Measurements from ENCODE around the gene RRAGA.
"Not testable (repeated sequence)": the region's sequence is repeated elsewhere in the genome, so short reads cannot be mapped to it uniquely, and the experiment has no call there.

Gene RRAGA

DNA sequence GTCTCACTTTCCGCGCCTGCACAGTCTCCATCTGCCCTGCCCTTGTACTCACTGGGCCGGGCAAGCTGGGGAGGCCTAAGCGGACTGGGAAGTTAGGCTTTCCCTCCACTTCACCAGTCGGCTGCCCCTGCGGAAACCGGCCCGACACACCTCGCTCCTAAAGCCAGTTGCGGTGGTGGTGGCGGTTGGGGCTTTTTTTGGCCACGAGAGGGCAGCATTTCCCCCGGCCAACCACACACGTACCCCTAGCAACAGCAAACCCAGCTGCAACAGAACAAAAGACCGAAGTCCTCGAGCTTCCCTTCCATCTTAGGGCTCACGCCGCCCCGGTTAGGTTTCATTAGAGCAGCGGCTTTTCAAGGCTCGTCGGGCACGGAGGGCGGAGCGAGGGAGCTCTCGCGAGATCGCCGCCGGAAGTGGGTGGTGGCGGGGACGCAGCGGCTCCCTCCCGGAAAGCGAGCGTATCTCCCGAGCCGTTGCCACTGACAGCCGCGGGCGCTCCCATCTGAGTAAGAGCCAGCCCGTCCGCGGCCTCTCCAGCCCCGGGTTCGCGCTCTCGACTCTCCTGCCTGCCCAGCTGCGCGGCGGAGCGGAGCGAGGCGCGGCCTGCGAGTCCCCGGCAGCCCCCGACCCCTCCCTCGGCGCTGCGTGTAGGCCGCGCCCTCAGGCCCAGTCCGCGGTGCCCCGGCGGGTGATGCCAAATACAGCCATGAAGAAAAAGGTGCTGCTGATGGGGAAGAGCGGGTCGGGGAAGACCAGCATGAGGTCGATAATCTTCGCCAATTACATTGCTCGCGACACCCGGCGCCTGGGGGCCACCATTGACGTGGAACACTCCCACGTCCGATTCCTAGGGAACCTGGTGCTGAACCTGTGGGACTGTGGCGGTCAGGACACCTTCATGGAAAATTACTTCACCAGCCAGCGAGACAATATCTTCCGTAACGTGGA lies at the start of gene RRAGA:
Gene RRAGA, plus strand, starts transcription at position 462 of the 951 bp plus-strand sequence. Its CDS starts 233 bp downstream, at position 695.
- peak; percentile 95 for DNase-seq

GRCh38 chr9:19000133-19000532 lies 49.1 kb upstream of the RRAGA start:
- no peak for DNase-seq

DNA sequence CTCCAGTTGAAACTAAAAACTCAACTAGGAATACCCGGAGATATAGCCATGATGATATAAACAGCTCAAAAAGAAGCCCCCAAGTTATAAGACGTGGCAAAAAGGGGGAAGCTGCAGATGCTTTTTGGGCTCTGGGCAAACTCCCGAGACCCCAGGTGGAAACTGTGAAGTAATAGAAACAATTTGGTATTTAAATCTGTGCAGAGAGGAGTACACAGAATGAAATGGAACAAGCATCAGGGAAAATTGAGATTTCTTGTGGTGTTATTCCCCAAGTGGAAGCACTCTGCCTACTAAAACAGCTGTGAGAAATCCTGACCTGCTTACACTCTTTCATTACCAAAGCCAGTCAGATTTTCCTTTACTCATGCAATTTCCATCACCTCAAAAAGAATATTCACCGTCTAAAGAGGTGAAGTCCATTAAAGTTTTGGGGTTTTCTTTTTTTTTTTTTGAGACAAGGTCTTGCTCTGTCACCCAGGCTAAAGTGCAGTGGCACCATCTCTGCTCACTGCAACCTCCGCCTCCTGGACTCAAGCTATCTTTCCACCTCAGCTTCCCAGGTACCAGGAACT lies 39.7 kb upstream of the RRAGA start:
- no peak for DNase-seq

DNA sequence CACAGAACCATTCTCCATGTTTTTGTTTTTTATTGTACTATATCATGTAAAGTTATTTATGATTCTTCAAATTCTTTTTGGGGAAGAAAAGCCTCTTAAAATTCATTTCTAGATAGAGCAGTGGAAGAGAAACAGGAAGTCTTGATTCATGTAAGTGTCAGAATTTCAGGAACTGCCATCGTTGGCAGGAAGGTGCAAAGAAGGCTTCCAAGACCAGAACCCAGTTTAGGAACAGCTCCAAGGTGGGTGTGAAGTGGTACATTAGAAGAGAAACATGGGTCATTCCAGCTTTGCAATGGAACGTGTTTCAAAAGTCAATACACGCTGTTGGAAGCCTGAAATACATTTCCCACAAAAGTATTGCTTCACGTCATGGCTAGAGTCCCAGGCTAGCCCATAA lies 31.0 kb upstream of the RRAGA start:
- DNase-seq, result no peak

DNA sequence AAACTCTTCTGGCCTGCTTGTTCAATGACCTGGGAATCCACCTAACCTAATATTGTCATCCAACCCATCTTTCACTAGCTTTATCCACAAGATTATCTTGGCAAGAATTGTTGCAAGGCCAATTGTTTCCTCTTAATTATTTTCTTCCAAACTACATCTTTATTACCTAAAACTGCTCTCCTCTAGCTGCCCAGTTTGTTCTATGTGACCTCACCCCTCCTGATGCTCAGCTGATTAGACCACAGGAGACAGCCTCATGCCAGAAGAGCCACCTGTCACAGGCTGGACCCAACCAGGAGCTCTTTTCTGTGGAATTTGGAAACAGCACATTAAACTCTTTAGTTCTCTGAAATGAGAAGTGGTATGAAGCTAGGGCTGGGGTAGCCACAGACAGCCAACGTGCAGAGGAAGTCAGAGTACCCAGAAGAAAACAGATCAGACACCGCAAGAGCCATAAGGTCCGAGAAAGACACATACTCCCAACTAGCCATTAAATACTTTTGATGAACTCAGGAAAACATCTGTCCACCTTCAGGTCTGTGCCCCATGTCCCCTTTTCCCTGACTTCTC lies 28.3 kb upstream of the RRAGA start:
- no peak for DNase-seq

DNA sequence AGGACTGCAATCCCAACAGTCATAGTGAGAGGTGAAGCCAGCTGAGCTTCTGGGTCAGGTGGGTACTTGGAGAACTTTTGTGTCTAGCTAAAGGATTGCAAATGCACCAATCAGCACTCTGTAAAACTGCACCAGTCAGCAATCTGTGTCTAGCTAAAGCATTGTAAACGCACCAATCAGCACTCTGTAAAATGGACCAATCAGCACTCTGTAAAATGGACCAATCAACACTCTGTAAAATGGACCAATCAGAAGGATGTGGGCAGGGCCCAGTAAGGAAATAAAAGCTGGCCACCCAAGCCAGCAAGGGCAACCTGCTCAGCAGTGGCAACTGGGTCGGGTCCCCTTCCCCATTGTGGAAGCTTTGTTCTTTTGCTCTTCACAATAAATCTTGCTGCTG lies 27.6 kb upstream of the RRAGA start:
- DNase-seq, result not testable (repeated sequence)

DNA sequence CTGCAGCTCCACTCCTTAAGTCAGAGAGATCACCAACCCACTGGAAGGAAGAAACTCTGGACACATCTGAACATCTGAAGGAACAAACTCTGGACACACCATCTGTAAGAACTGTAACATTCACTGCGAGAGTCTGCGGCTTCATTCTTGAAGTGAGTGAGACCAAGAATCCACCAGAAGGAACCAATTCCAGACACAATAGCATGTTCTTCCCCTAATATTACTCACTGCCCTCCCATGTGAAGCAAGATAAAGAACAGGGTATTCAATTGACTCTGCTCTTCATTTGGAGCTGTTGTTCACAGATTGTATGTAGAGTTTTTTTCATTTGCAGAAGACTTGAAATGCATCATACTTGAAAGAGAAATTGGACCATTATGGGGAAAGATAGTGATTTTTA lies 27.0 kb upstream of the RRAGA start:
- no peak for DNase-seq

GRCh38 chr9:19023078-19023477 lies 26.1 kb upstream of the RRAGA start:
- DNase-seq, result no peak

DNA sequence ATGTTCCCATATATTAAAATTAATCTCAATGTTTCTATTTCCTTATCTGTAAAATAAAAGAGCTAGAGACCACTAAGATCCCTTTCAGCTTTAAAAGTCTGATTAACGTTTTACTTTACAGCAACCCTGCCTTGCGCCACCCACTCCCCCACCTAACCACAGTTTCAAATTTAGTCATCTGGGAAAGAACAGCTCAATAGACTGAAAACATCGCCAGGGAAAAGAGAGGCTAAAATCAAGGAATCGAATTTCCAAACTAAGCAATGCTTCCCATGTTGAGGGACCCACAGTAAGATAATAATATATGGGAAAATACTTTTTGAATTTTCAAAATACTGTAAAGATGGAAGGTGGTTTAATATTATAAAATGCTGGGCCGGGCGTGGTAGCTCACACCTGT lies 22.9 kb upstream of the RRAGA start:
- DNase-seq, result no peak

- no peak for DNase-seq
Measured at GRCh38 chr9:19027825-19028224, 21.4 kb upstream of the RRAGA start.

- DNase-seq, result peak; percentile 38
Measured at GRCh38 chr9:19028835-19029451, 20.3 kb upstream of the RRAGA start.

GRCh38 chr9:19030899-19031298 lies 18.3 kb upstream of the RRAGA start:
- DNase-seq, result no peak

DNA sequence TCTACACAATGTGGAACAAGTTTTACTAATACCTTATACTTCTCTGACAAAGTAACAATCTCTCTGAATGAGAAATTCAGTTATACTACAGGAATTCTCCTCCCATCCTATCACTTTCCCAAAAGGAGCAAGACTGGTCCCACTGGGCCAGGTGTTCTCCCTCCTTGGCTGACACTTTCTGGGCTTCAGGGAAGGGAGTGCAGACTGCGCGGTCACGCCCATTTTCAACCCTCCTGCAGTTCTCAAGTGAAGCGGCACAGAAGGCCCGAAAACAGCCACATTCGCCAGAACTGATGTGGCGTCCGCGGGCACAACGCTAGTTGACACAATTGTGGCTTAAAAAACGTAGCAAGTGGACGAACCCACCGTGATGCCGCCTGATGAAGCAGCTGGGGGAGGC lies 16.8 kb upstream of the RRAGA start:
- DNase-seq, result no peak

GRCh38 chr9:19033015-19033414 lies 16.2 kb upstream of the RRAGA start, which contains the start of gene SAXO1:
Gene SAXO1 (minus strand): TSS chr9:19033209. CDS start chr9:19032908, 301 bp downstream.
- no peak for DNase-seq

DNA sequence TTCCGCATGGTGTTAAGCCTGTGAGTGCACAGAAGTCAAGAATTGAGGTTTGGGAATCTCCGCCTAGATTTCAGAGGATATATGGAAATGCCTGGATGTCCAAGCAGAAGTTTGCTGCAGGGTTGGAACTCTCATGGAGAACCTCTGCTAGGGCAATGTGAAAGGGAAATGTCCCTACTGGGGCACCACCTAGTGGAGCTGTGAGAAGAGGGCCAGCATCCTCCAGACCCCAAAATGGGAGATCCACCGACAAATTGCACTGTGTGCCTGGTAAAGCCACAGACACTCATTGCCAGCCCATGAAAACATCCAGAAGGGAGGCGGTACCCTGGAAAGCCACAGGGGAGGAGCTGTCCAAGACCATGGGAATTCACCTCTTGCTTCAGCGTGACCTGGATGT lies 12.6 kb upstream of the RRAGA start:
- no peak for DNase-seq

DNA sequence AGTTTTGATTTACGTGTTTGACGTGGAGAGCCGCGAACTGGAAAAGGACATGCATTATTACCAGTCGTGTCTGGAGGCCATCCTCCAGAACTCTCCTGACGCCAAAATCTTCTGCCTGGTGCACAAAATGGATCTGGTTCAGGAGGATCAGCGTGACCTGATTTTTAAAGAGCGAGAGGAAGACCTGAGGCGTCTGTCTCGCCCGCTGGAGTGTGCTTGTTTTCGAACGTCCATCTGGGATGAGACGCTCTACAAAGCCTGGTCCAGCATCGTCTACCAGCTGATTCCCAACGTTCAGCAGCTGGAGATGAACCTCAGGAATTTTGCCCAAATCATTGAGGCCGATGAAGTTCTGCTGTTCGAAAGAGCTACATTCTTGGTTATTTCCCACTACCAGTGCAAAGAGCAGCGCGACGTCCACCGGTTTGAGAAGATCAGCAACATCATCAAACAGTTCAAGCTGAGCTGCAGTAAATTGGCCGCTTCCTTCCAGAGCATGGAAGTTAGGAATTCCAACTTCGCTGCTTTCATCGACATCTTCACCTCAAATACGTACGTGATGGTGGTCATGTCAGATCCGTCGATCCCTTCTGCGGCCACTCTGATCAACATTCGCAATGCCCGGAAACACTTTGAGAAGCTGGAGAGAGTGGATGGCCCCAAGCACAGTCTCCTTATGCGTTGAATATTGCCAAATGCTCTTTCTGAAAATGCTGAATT lies 850 bp downstream of the RRAGA start:
- DNase-seq, result peak; percentile 4

GRCh38 chr9:19050637-19051591 lies 1.7 kb downstream of the RRAGA start:
- DNase-seq, result no peak

DNA sequence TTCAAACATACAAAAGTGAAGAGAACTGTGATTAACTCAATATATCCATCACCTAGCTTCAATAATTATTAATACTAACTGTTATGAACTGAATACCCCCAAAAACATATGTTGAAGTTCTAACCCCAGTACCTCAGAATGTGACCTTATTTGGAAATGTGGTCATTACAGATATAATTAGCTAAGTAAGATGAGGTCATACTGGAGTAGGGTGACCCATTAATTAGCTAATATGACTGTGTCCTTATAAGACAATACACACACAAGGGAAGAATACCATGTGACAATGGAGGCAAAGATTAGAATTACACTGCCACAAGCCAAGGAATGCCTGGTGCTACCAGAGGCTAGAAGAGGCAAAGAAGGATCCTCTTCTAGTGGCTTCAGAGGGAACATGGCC lies 7.8 kb downstream of the RRAGA start:
- DNase-seq, result no peak

GRCh38 chr9:19074229-19074628 lies 25.0 kb downstream of the RRAGA start:
- DNase-seq, result no peak

- no peak for DNase-seq
Measured at GRCh38 chr9:19074836-19075235, 25.6 kb downstream of the RRAGA start.

GRCh38 chr9:19085295-19085694 lies 36.1 kb downstream of the RRAGA start:
- peak; percentile 72 for DNase-seq

Measured in CD4-positive, alpha-beta T cell treated with Interleukin-21 for 1 hour (primary cell).